GM23338 (cell line): Measurements from ENCODE around the gene APBA2. TPM values are rescaled to one million over a fixed set of nuclear protein-coding genes. Genes with fewer than 3 reads are reported as not detected.

ENCODE experiments used
- ATAC-seq: fragments of 200-7000 bp; cut with Tn5 transposase; 3 replicates; pipeline ENCODE4 v1.9.1; 2020
- DNase-seq: peaks from one replicate; pipeline ENCODE4 v3.0.0-alpha.2; 2015; ENCODE audit warnings: low spot score
- H2AFZ ChIP-seq: fragments of 200-600 bp; sonication (generic); 2 replicates; pipeline ENCODE4 v1.8.0; 2016; ENCODE audit warnings: antibody characterized with exemption, mild to moderate bottlenecking, moderate library complexity
- H3F3A ChIP-seq: fragments of 200-600 bp; sonication (generic); replicated peaks from 2 replicates; pipeline ENCODE4 v1.8.0; 2017; ENCODE audit warnings: antibody characterized with exemption, mixed run types, low read depth
- H3K27ac ChIP-seq: fragments of 200-600 bp; sonication (generic); 2 replicates; pipeline ENCODE4 v1.6.1; 2016; ENCODE audit warnings: low read depth
- H3K27me3 ChIP-seq: fragments of 200-600 bp; sonication (generic); 2 replicates; pipeline ENCODE4 v1.8.0; 2016; ENCODE audit warnings: mild to moderate bottlenecking, mixed run types, moderate library complexity; ENCODE audit not compliant: insufficient read depth
- H3K36me3 ChIP-seq: fragments of 200-600 bp; sonication (generic); 2 replicates; pipeline ENCODE4 v1.8.0; 2016; ENCODE audit warnings: mild to moderate bottlenecking; ENCODE audit not compliant: insufficient read depth
- H3K4me1 ChIP-seq: fragments of 200-600 bp; sonication (generic); 2 replicates; pipeline ENCODE4 v1.8.0; 2016; ENCODE audit warnings: mild to moderate bottlenecking, moderate library complexity; ENCODE audit not compliant: insufficient read depth
- H3K4me2 ChIP-seq: fragments of 200-600 bp; sonication (generic); 2 replicates; pipeline ENCODE4 v1.7.1; 2017; ENCODE audit warnings: mixed run types
- H3K4me3 ChIP-seq: fragments of 200-600 bp; sonication (generic); 2 replicates; pipeline ENCODE4 v1.6.1; 2016; ENCODE audit warnings: mixed run types
- H3K79me2 ChIP-seq: fragments of 200-600 bp; sonication (generic); replicated peaks from 2 replicates; pipeline ENCODE4 v1.8.0; 2017; ENCODE audit warnings: mild to moderate bottlenecking; ENCODE audit not compliant: insufficient read depth
- H3K9me2 ChIP-seq: fragments of 200-600 bp; sonication (generic); 2 replicates; pipeline ENCODE4 v1.8.0; 2017; ENCODE audit not compliant: insufficient read depth
- H4K20me1 ChIP-seq: fragments of 200-600 bp; sonication (generic); replicated peaks from 2 replicates; pipeline ENCODE4 v1.8.0; 2017; ENCODE audit warnings: mild to moderate bottlenecking; ENCODE audit not compliant: insufficient read depth
- H3K27ac Mint-ChIP-seq: 2 replicates; pipeline ENCODE4 v1.8.0; 2020; ENCODE audit warnings: inconsistent platforms, mild to moderate bottlenecking, moderate library complexity, mixed read lengths
- H3K27me3 Mint-ChIP-seq: 3 replicates; pipeline ENCODE4 v1.8.0; 2022; ENCODE audit warnings: low read depth, mild to moderate bottlenecking, moderate library complexity, mixed read lengths, inconsistent platforms; ENCODE audit not compliant: insufficient read depth, poor library complexity
- H3K36me3 Mint-ChIP-seq: 3 replicates; pipeline ENCODE4 v1.8.0; 2021; ENCODE audit warnings: low read depth, mild to moderate bottlenecking, inconsistent platforms, moderate library complexity, mixed read lengths
- H3K4me1 Mint-ChIP-seq: 3 replicates; pipeline ENCODE4 v1.8.0; 2020; ENCODE audit warnings: mild to moderate bottlenecking, inconsistent platforms, mixed read lengths
- H3K4me3 Mint-ChIP-seq: 3 replicates; pipeline ENCODE4 v1.8.0; 2021; ENCODE audit warnings: moderate library complexity, mild to moderate bottlenecking, inconsistent platforms, mixed read lengths
- H3K9me3 Mint-ChIP-seq: 3 replicates; pipeline ENCODE4 v1.8.0; 2020; ENCODE audit warnings: moderate library complexity, mild to moderate bottlenecking, inconsistent platforms, mixed read lengths
- CREB1 ChIP-seq: fragments of 250-450 bp; sonication (Bioruptor Pico); IDR thresholded peaks from 2 replicates; pipeline ENCODE4 v1.5.0; 2020; ENCODE audit warnings: low read depth, mild to moderate bottlenecking, moderate library complexity
- CTCF ChIP-seq, 2 experiments: fragments of 200-600 bp in 1 of 2; sonication (generic) in 1 of 2; conservative IDR thresholded peaks; 2 replicates each; pipeline versions ENCODE4 v1.5.1 to v1.6.1; 2016 to 2017; ENCODE audit warnings: antibody characterized with exemption in 2 of 2, low read depth in 2 of 2, mild to moderate bottlenecking in 2 of 2, moderate library complexity in 1 of 2
- ETS1 ChIP-seq: IDR thresholded peaks from 2 replicates; pipeline ENCODE4 v1.6.1; 2016; ENCODE audit warnings: antibody characterized with exemption
- EZH2 ChIP-seq: fragments of 200-600 bp; sonication (generic); IDR thresholded peaks from one replicate; pipeline ENCODE4 v1.8.0; 2017; ENCODE audit warnings: antibody characterized with exemption, mild to moderate bottlenecking, low read depth; ENCODE audit not compliant: unreplicated experiment
- EZH2phosphoT487 ChIP-seq: fragments of 200-600 bp; sonication (generic); IDR thresholded peaks from one replicate; pipeline ENCODE4 v1.8.1; 2018; ENCODE audit warnings: antibody characterized with exemption; ENCODE audit not compliant: unreplicated experiment
- JUNB ChIP-seq: IDR thresholded peaks from one replicate; pipeline ENCODE4 v1.6.1; 2016; ENCODE audit warnings: antibody characterized with exemption; ENCODE audit not compliant: unreplicated experiment
- NANOG ChIP-seq: IDR thresholded peaks from 2 replicates; pipeline ENCODE4 v1.6.1; 2016; ENCODE audit warnings: antibody characterized with exemption, borderline replicate concordance
- POLR2AphosphoS5 ChIP-seq: IDR thresholded peaks from 2 replicates; pipeline ENCODE4 v1.6.1; 2016; ENCODE audit warnings: antibody characterized with exemption, low read depth
- REST ChIP-seq: IDR thresholded peaks from one replicate; pipeline ENCODE4 v1.6.1; 2018; ENCODE audit warnings: antibody characterized with exemption; ENCODE audit not compliant: unreplicated experiment
- STAT1 ChIP-seq: IDR thresholded peaks from one replicate; pipeline ENCODE4 v1.6.1; 2016; ENCODE audit warnings: antibody characterized with exemption; ENCODE audit not compliant: unreplicated experiment
- ZNF114 ChIP-seq: fragments of 250-450 bp; sonication (Bioruptor Pico); IDR thresholded peaks from 2 replicates; pipeline ENCODE4 v1.5.0; 2020; ENCODE audit warnings: mild to moderate bottlenecking, moderate library complexity
- ZNF331 ChIP-seq: fragments of 250-450 bp; sonication (Bioruptor Pico); IDR thresholded peaks from 2 replicates; pipeline ENCODE4 v1.5.0; 2020; ENCODE audit warnings: low read depth, mild to moderate bottlenecking, moderate library complexity
- ZNF462 ChIP-seq: fragments of 250-450 bp; sonication (Bioruptor Pico); IDR thresholded peaks from 2 replicates; pipeline ENCODE4 v1.5.0; 2020; ENCODE audit warnings: mild to moderate bottlenecking, moderate library complexity
- polyA plus RNA-seq: library from polyadenylated mRNA; unstranded; fragments of >200 nt; fragmentation: Nextera tagmentation; extraction: Ambion mirVana; gene quantifications from 2 replicates; pipeline ENCODE4 v1.2.1, GENCODE V29; 2016
- total RNA-seq: library from RNA; depleted of rRNA; stranded (reverse); fragments of >200 nt; shearing (Covaris generic); gene quantifications from 2 replicates; pipeline ENCODE4 v1.2.3, GENCODE V29; 2014

APBA2 gene
- total and polyA plus RNA-seq, 2 experiments from 2014 or later: 5.9 to 24.7 TPM

GRCh38 chr15:28978661-28979060 lies 92.9 kb downstream of the APBA2 start:
- no peaks in the 10 kb centered on the region for H3K9me3 Mint-ChIP-seq
- TF ChIP-seq ZNF462 (CRISPR knock-in tag) (no peak), EZH2phosphoT487 (no peak), CREB1 (CRISPR knock-in tag) (no peak), EZH2 (no peak), NANOG (no peak), ZNF331 (CRISPR knock-in tag) (no peak), ETS1 (no peak), POLR2AphosphoS5 (no peak), JUNB (no peak), REST (no peak), ZNF114 (no peak), CTCF (conservative IDR thresholded peaks at IDR 0.05; ENCODE audit: low read depth in 2 of 2) (no peak), STAT1 (no peak)
- H4K20me1 ChIP-seq: no peaks in the 10 kb centered on the region
- no peak overlapping the region for H3K4me3 ChIP-seq
- no peak overlapping the region for H3K27ac ChIP-seq
- H3K4me1 ChIP-seq: no peaks in the 10 kb centered on the region
- H3K27me3 ChIP-seq: no peaks in the 10 kb centered on the region
- DNase-seq (no peak), ATAC-seq (no peak)
- H3K27me3 Mint-ChIP-seq: no peaks in the 10 kb centered on the region
- no peak overlapping the region for H3K27ac Mint-ChIP-seq
- H3F3A ChIP-seq: no peaks in the 10 kb centered on the region
- H2AFZ ChIP-seq: no peak overlapping the region
- H3K4me3 Mint-ChIP-seq: no peak overlapping the region
- no peak overlapping the region for H3K4me2 ChIP-seq
- H3K36me3 Mint-ChIP-seq: no peaks in the 10 kb centered on the region
- no peaks in the 10 kb centered on the region for H3K9me2 ChIP-seq
- H3K79me2 ChIP-seq: no peaks in the 10 kb centered on the region
- H3K4me1 Mint-ChIP-seq: peaks cover 3% of the 10 kb centered on the region; the same call in 2 of the 3 replicates
- no peaks in the 10 kb centered on the region for H3K36me3 ChIP-seq
